Colonic mucosa (tissue), 4 donors: ENCODE measurements around the gene KRTAP7-1. TPM values are rescaled to one million over a fixed set of nuclear protein-coding genes. Genes with fewer than 3 reads are reported as not detected.

Source experiments
- DNase-seq: peaks from one replicate; pipeline ENCODE4 v3.0.0-alpha.2; 2020
- H3K27ac ChIP-seq: fragments of 200-600 bp; one replicate; pipeline ENCODE4 v1.8.0; 2021
- H3K27me3 ChIP-seq: fragments of 200-600 bp; one replicate; pipeline ENCODE4 v1.8.0; 2021
- H3K36me3 ChIP-seq: fragments of 200-600 bp; one replicate; pipeline ENCODE4 v1.8.0; 2021
- H3K4me1 ChIP-seq: fragments of 200-600 bp; one replicate; pipeline ENCODE4 v1.8.0; 2021; ENCODE audit warnings: mild to moderate bottlenecking
- H3K4me3 ChIP-seq: fragments of 200-600 bp; one replicate; pipeline ENCODE4 v1.8.0; 2021
- H3K9ac ChIP-seq, 2 donors: one replicate each; pipeline ENCODE4 v1.7.0; 2013; ENCODE audit warnings: control low read depth in 2 of 2, low read depth in 2 of 2, low read length in 2 of 2
- H3K9me3 ChIP-seq: fragments of 200-600 bp; one replicate; pipeline ENCODE4 v1.8.0; 2021
- CTCF ChIP-seq: fragments of 200-600 bp; IDR thresholded peaks from one replicate; pipeline ENCODE4 v1.8.0; 2022; ENCODE audit warnings: antibody characterized with exemption, mild to moderate bottlenecking
- intact Hi-C: fragments of 100-400 bp; cut with DNase I; formaldehyde crosslinking; loops from one replicate; pipeline ENCODE4 v1.14.1; 2022
- total RNA-seq, 2 donors: library from RNA; stranded (reverse); fragmentation: NEBNext Ultra II Directional in 1 of 2; extraction: Animal tissue kit (Norgen Biotek cat#: 25700) in 1 of 2; gene quantifications; one replicate each; pipeline ENCODE4 v1.2.1, GENCODE V29; 2021
- donor health status: healthy.
- donor health status: DM: no; HTN: no; CAD: no.
- donor health status: DM: no; HTN: no; CAD: no.

KRTAP7-1 gene
- total RNA-seq, 2 donors from 2014 or later, result not detected

GRCh38 chr21:30838536-30838935, 9.0 kb upstream of the KRTAP7-1 start:
- no peaks in the 10 kb centered on the region for H3K27me3 ChIP-seq
- no peak overlapping the region for H3K27ac ChIP-seq
- no peak overlapping the region for H3K4me3 ChIP-seq
- H3K9me3 ChIP-seq, result no peaks in the 10 kb centered on the region
- H3K36me3 ChIP-seq, result no peaks in the 10 kb centered on the region
- DNase-seq, result no peak
- intact Hi-C loops, result no loop called here
- no peak overlapping the region for H3K9ac ChIP-seq
- H3K4me1 ChIP-seq, result no peaks in the 10 kb centered on the region
- TF ChIP-seq CTCF, result no peak

- no peaks in the 10 kb centered on the region for H3K27me3 ChIP-seq
- TF ChIP-seq CTCF, result peak; percentile 13
Measured at GRCh38 chr21:30831194-30831765, 1.7 kb upstream of the KRTAP7-1 start.

GRCh38 chr21:30818837-30819610, 10.5 kb downstream of the KRTAP7-1 start:
- Histone ChIP-seq H3K36me3 (no peaks in the 10 kb centered on the region), H3K4me1 (no peaks in the 10 kb centered on the region), H3K4me3 (no peak overlapping the region), H3K27me3 (no peaks in the 10 kb centered on the region), H3K9me3 (no peaks in the 10 kb centered on the region), H3K27ac (no peak overlapping the region), H3K9ac (no peak overlapping the region)
- no peak for TF ChIP-seq CTCF
- DNase-seq, result no peak
- intact Hi-C loops, result no loop called here

More at GRCh38 chr21:30831194-30831765, 1.7 kb upstream of the KRTAP7-1 start:
- H3K9ac ChIP-seq, result no peak overlapping the region
- no peak overlapping the region for H3K4me3 ChIP-seq
- intact Hi-C loops, result no loop called here
- DNase-seq, result peak; percentile 22
- no peaks in the 10 kb centered on the region for H3K36me3 ChIP-seq
- no peak overlapping the region for H3K27ac ChIP-seq
- H3K4me1 ChIP-seq, result no peaks in the 10 kb centered on the region
- H3K9me3 ChIP-seq, result no peaks in the 10 kb centered on the region

GRCh38 chr21:30813174-30813573, 16.4 kb downstream of the KRTAP7-1 start, which contains the start of gene KRTAP8-1:
Gene KRTAP8-1, minus strand, starts transcription at chr21:30813274. Its CDS starts 54 bp downstream, at chr21:30813220.
- no peak for TF ChIP-seq CTCF
- H3K36me3 ChIP-seq, result no peaks in the 10 kb centered on the region
- no peak within 1 kb of the TSS for H3K4me3 ChIP-seq
- no peaks in the 10 kb centered on the region for H3K9me3 ChIP-seq
- no peak within 1 kb of the TSS for H3K27ac ChIP-seq
- intact Hi-C loops, result no loop called here
- no peaks in the 10 kb centered on the region for H3K27me3 ChIP-seq
- no peak within 1 kb of the TSS for H3K9ac ChIP-seq
- DNase-seq, result no peak
- H3K4me1 ChIP-seq, result no peaks in the 10 kb centered on the region

GRCh38 chr21:30800605-30801004, 29.0 kb downstream of the KRTAP7-1 start:
- intact Hi-C loops, result no loop called here

More at GRCh38 chr21:30800605-30801004, 29.0 kb downstream of the KRTAP7-1 start:
- DNase-seq, result no peak
- H3K27ac ChIP-seq, result no peak overlapping the region
- no peak for TF ChIP-seq CTCF
- no peaks in the 10 kb centered on the region for H3K27me3 ChIP-seq
- H3K36me3 ChIP-seq, result no peaks in the 10 kb centered on the region
- no peak overlapping the region for H3K4me3 ChIP-seq
- H3K9ac ChIP-seq, result no peak overlapping the region
- H3K9me3 ChIP-seq, result no peaks in the 10 kb centered on the region
- H3K4me1 ChIP-seq, result no peaks in the 10 kb centered on the region
